NCI-H510A treated with DMSO at 0.1 percent for 48 hours (cell line): ENCODE results near the gene ENTHD1.
"Not testable (repeated sequence)": the region's sequence is repeated elsewhere in the genome, so short reads cannot be mapped to it uniquely, and the experiment has no call there.

Experiments used
- DNase-seq: peaks from one replicate; lab custom pipeline; 2025; lab: John Stamatoyannopoulos, UW

ENTHD1 gene

GRCh38 chr22:39797528-39798147, 95.9 kb downstream of the ENTHD1 start:
- no peak for DNase-seq

GRCh38 chr22:39789788-39790187, 103.8 kb downstream of the ENTHD1 start:
- DNase-seq: no peak

- no peak for DNase-seq
Measured at GRCh38 chr22:39785232-39785631, 108.3 kb downstream of the ENTHD1 start.

GRCh38 chr22:39777716-39778454, 115.7 kb downstream of the ENTHD1 start:
- peak; percentile 45 for DNase-seq

- DNase-seq: no peak
Measured at GRCh38 chr22:39776295-39777009, 117.1 kb downstream of the ENTHD1 start.

GRCh38 chr22:39773976-39774539, 119.5 kb downstream of the ENTHD1 start:
- peak; percentile 23 for DNase-seq

- DNase-seq: no peak
Measured at GRCh38 chr22:39773503-39773902, 120.1 kb downstream of the ENTHD1 start.

GRCh38 chr22:39771486-39771885, 122.1 kb downstream of the ENTHD1 start:
- no peak for DNase-seq

- DNase-seq: no peak
Measured at GRCh38 chr22:39765661-39766060, 127.9 kb downstream of the ENTHD1 start.

GRCh38 chr22:39765046-39765445, 128.5 kb downstream of the ENTHD1 start:
- DNase-seq: no peak

GRCh38 chr22:39763276-39763675, 130.3 kb downstream of the ENTHD1 start:
- no peak for DNase-seq

GRCh38 chr22:39750759-39751158, 142.8 kb downstream of the ENTHD1 start:
- no peak for DNase-seq

GRCh38 chr22:39748877-39749276, 144.7 kb downstream of the ENTHD1 start:
- DNase-seq: peak; percentile 57

- DNase-seq: no peak
Measured at GRCh38 chr22:39746600-39747262, 146.8 kb downstream of the ENTHD1 start.

GRCh38 chr22:39745789-39746188, 147.8 kb downstream of the ENTHD1 start:
- DNase-seq: no peak

GRCh38 chr22:39744353-39744752, 149.2 kb downstream of the ENTHD1 start:
- DNase-seq: no peak

GRCh38 chr22:39743935-39744334, 149.6 kb downstream of the ENTHD1 start:
- no peak for DNase-seq

- no peak for DNase-seq
Measured at GRCh38 chr22:39739338-39740027, 154.1 kb downstream of the ENTHD1 start.

GRCh38 chr22:39738746-39739145, 154.8 kb downstream of the ENTHD1 start:
- no peak for DNase-seq

GRCh38 chr22:39735776-39736175, 157.8 kb downstream of the ENTHD1 start:
- no peak for DNase-seq

GRCh38 chr22:39734866-39735265, 158.7 kb downstream of the ENTHD1 start:
- no peak for DNase-seq

- DNase-seq: not testable (repeated sequence)
Measured at GRCh38 chr22:39734046-39734445, 159.5 kb downstream of the ENTHD1 start.
